Esophagus (tissue), 2 donors: ENCODE results near the gene ARHGEF6. TPM values are rescaled to one million over a fixed set of nuclear protein-coding genes. Genes with fewer than 3 reads are reported as not detected.

Experiments
- H3K27ac ChIP-seq, 2 donors: one replicate each; pipeline ENCODE4 v1.5.1; 2013; ENCODE audit warnings: low read depth in 2 of 2, mild to moderate bottlenecking in 2 of 2, inconsistent platforms in 1 of 2, low read length in 1 of 2, moderate library complexity in 1 of 2
- H3K27me3 ChIP-seq, 2 donors: one replicate each; pipeline ENCODE4 v1.6.1; 2013; ENCODE audit warnings: low read length in 2 of 2, control low read depth in 1 of 2, mild to moderate bottlenecking in 1 of 2; ENCODE audit not compliant: insufficient read depth in 2 of 2, control insufficient read depth in 1 of 2
- H3K36me3 ChIP-seq, 2 donors: one replicate each; pipeline ENCODE4 v1.6.1; 2013; ENCODE audit warnings: low read length in 1 of 2; ENCODE audit not compliant: control insufficient read depth in 2 of 2, insufficient read depth in 2 of 2
- H3K4me1 ChIP-seq, 2 donors: one replicate each; pipeline ENCODE4 v1.6.1; 2013; ENCODE audit warnings: low read length in 1 of 2; ENCODE audit not compliant: control insufficient read depth in 2 of 2, insufficient read depth in 2 of 2
- H3K4me3 ChIP-seq, 2 donors: one replicate each; pipeline ENCODE4 v1.5.1; 2013; ENCODE audit warnings: low read length in 2 of 2, mild to moderate bottlenecking in 2 of 2, low read depth in 1 of 2, moderate library complexity in 1 of 2
- H3K9me3 ChIP-seq, 2 donors: one replicate each; pipeline ENCODE4 v1.6.1; 2013; ENCODE audit warnings: mild to moderate bottlenecking in 2 of 2, low read depth in 1 of 2, low read length in 1 of 2, moderate library complexity in 1 of 2; ENCODE audit not compliant: control insufficient read depth in 2 of 2, insufficient read depth in 1 of 2
- WGBS, 2 donors: extraction: QIAGEN DNeasy Blood & Tissue Kit; methylation state at CpG; one replicate each; pipeline ENCODE4 v1.1.7; 2013; 5-methylcytosine and 5-hydroxymethylcytosine counted together
- polyA plus RNA-seq, 2 donors: library from polyadenylated mRNA; stranded (reverse); fragments of 200-250 nt; gene quantifications; one replicate each; pipeline ENCODE4 v1.2.3, GENCODE V29; 2013
- donor health status: healthy with polysubstance abuse.
- donor health status: Bipolar disorder and iron deficiency.

The ARHGEF6 gene
- polyA plus RNA-seq, 2 donors, result 0.90 to 1.3 TPM

DNA sequence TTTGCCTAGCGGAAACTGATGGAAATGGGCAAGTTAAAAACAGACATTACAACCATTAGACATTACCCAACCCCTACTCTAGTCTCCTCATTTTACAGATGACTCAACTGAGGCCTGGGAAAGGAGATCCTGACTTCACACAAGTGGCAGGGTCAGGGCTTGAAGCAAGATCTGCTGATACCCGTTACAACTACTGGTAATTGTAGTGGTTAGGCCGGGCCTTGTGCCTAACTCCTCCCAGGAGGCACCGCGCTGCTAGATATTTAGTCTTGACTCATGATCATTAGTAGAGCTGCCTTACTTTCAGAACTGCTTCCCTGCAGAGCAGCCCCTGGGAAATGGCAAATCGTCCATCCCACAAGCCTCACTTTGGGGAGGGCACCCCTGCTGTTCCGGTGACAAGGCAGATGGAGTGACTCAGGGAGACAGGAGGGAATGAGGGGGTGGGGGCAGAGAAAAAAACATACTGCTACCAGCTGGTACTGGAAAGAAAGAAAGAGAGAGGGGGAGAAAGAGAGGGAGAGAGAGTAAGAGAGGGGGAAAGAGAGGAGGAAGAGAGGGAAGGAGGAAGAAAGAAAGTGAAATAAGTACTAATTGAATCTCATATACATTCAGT lies 12.2 kb downstream of the ARHGEF6 start:
- Histone ChIP-seq H3K27ac (no peak overlapping the region), H3K4me3 (no peak overlapping the region)
- 34 to 47% methylated on average over 7 of the region's 7 CpGs for WGBS, 2 donors

DNA sequence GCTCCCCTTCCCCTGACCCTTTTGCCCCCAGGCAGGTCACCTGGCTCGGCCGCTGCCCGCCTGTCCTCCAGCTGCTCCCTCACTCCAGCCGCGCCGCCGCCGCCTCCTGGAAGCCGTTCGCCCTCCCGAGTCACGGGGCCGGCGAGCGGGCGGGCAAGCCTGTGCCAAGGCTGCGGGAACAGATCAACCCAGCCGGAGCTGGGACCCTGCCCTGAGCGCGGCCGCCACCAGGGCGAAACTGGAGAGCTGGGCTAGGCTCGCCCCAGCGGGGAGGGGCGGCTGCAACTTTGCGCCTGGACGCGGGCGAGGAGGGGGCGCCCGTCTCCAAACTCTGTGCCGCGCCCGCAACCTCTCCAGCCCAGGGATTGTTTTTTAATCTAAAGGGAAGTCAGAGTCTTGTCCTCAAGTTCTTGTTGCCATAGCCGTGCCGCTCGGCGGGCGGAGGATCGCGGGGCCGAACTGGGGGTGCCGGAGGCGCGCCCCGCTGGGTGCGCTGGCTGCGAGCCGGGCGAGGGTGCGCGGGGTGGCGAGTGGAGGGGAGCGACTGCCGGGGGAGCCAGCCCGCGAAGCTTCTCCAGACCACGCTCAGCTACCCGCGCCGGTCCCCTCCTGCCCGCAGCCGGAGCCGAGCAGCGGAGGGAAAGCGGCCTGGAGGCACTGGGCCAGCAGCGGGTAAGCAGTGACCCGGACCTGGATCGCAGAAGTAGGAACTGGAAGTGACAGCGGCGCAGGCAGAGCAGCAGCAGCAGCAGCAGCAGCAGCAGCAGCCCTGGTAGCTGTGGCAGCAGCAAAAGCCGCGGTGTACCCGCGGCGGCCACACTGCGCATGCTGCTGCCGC lies 13.4 kb downstream of the ARHGEF6 start:
- no peaks in the 10 kb centered on the region for H3K36me3 ChIP-seq
- peak overlapping the region; percentile 45 to 64 for H3K4me3 ChIP-seq
- WGBS, 2 donors, result 1 to 21% methylated on average over 64 to 78 of the region's 78 CpGs
- H3K27ac ChIP-seq, result peak overlapping the region; percentile 43 to 73
- no peaks in the 10 kb centered on the region for H3K4me1 ChIP-seq
- no peaks in the 10 kb centered on the region for H3K27me3 ChIP-seq
- H3K9me3 ChIP-seq, result no peaks in the 10 kb centered on the region

More for the DNA sequence above, 12.2 kb downstream of the ARHGEF6 start:
- Histone ChIP-seq H3K36me3 (no peaks in the 10 kb centered on the region), H3K9me3 (no peaks in the 10 kb centered on the region), H3K4me1 (no peaks in the 10 kb centered on the region), H3K27me3 (no peaks in the 10 kb centered on the region)

DNA sequence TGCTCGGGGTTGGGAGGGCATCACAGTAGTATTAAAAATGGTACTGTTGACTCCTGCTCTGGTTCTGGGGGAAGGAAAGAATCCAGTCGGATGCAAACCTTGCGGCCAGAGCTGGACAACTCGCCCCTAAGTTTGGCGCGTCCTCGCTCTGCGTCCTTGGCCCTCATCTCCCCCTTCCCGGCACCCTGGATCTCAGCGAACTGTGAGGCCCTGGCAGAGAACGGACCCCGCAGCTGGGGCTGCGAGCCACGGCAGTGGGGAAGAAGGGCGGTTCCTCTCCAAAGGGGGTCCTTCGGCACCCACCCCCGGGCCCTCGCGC lies 14.0 kb downstream of the ARHGEF6 start:
- peak overlapping the region; percentile 45 to 64 for H3K4me3 ChIP-seq
- no peaks in the 10 kb centered on the region for H3K4me1 ChIP-seq
- 7 to 36% methylated on average over 19 of the region's 19 CpGs for WGBS, 2 donors

DNA sequence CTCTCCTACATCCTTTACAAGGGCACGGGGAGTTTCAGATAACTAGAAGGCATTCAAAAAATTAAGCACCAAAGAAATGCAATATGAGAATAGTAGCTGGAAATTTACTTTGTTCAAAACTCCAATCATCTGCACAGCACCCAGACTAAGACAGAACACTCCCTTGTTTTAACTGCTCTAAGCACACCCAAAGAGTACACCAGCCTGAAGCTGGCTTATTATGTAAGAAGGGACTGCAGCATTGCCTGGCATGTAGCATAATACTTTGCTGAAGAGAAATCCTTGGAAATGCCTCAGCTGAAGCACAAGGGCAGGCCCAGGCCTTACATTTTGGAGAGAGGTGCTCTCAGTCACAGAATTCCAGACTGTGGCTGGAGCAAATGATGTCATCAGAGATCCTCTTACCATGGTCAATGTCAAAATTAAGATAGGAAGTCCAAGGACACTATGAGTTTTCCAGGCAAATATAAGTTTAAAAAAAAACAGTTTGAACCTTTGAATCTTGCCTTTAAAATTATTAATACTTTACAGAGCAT lies 14.8 kb downstream of the ARHGEF6 start:
- H3K4me3 ChIP-seq, result no peak overlapping the region

More for the DNA sequence above, 14.0 kb downstream of the ARHGEF6 start:
- no peaks in the 10 kb centered on the region for H3K36me3 ChIP-seq
- peak overlapping the region; percentile 43 to 73 for H3K27ac ChIP-seq
- no peaks in the 10 kb centered on the region for H3K27me3 ChIP-seq
- no peaks in the 10 kb centered on the region for H3K9me3 ChIP-seq

GRCh38 chrX:136764206-136764605 lies 16.5 kb downstream of the ARHGEF6 start:
- no peaks in the 10 kb centered on the region for H3K27me3 ChIP-seq
- 85 to 98% methylated on average over 5 of the region's 5 CpGs for WGBS, 2 donors

More for the DNA sequence above, 14.8 kb downstream of the ARHGEF6 start:
- Histone ChIP-seq H3K27me3 (no peaks in the 10 kb centered on the region), H3K27ac (no peak overlapping the region), H3K36me3 (no peaks in the 10 kb centered on the region), H3K9me3 (no peaks in the 10 kb centered on the region), H3K4me1 (no peaks in the 10 kb centered on the region)
- WGBS, 2 donors, result 41 to 59% methylated on average over 1 of the region's 1 CpG

DNA sequence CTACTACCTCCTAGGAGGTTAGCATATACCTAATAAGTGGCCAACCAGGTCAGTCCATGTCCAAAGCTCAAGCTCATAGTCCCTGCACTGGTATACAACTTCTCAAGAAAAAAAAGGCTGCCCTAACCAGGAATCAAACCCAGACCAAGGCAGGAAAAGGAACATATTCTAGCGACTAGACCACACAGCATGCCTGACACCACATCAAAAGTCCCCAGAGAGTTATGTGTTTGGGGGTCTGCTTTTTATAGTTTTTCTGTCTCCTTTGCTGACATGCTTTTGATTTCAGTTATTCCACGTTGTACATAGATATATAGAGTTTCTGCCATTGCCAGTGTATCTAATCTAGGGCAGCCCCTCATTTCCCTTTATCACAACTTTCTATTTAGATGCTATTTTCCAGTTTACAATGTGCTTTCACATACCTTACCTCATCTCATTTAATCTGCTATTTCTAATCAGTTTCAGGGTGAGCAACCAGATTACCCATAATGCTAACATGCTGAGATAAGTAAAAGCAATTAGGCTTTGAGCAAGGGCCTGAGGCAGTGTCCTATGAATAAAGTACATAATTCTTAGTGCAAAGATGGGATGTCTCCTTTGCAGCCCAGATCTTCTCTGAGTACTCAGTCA lies 17.8 kb downstream of the ARHGEF6 start:
- no peak overlapping the region for H3K27ac ChIP-seq
- WGBS, 2 donors, result 60 to 86% methylated on average over 2 of the region's 2 CpGs
- H3K36me3 ChIP-seq, result no peaks in the 10 kb centered on the region
- no peaks in the 10 kb centered on the region for H3K9me3 ChIP-seq
- H3K4me3 ChIP-seq, result no peak overlapping the region
- no peaks in the 10 kb centered on the region for H3K27me3 ChIP-seq
- H3K4me1 ChIP-seq, result no peaks in the 10 kb centered on the region

More at GRCh38 chrX:136764206-136764605, 16.5 kb downstream of the ARHGEF6 start:
- no peaks in the 10 kb centered on the region for H3K36me3 ChIP-seq
- no peak overlapping the region for H3K27ac ChIP-seq
- H3K4me3 ChIP-seq, result no peak overlapping the region
- H3K4me1 ChIP-seq, result no peaks in the 10 kb centered on the region
- H3K9me3 ChIP-seq, result no peaks in the 10 kb centered on the region

DNA sequence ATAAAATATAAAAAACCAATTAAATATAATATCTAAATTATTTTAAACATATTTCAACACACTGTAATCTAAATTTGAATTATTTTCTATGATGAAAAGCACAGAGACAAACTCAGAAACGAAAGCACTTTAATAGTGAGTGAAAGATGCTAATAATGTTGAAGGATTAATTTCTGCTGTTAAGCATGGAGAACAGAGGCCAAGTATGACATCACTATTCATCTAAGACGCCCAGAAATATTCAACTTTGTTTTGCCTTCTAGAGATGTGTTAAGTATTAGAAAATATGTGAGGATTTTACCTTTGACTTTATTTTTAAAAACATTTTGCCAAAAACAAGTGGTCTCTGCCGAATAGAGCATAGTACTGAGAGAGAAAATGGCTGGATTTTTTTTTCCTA lies 19.3 kb downstream of the ARHGEF6 start:
- Histone ChIP-seq H3K36me3 (no peaks in the 10 kb centered on the region), H3K27me3 (no peaks in the 10 kb centered on the region), H3K9me3 (no peaks in the 10 kb centered on the region), H3K4me3 (no peak overlapping the region), H3K4me1 (no peaks in the 10 kb centered on the region), H3K27ac (no peak overlapping the region)
- 47 to 60% methylated on average over 3 of the region's 3 CpGs for WGBS, 2 donors

DNA sequence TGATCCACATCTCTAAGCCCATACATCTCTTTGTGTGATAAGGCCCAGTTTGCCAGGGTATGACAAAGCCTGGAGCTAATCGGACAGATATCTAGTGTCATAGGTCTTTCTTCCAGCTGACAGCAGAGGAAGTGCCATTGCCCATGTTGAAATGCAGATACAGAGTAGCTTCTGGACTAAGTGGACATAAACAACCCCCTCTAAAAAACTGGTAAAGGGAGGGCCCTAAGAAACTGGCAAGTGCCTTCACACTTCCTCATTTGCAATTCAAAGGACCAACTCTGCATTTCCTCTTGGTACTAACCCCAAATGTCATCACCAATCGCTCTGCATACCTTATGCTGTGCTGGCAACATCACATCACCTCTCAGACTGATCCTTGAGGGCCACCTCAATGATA lies 20.8 kb downstream of the ARHGEF6 start:
- Histone ChIP-seq H3K36me3 (no peaks in the 10 kb centered on the region), H3K4me1 (no peaks in the 10 kb centered on the region), H3K27ac (no peak overlapping the region), H3K27me3 (peaks cover 0 to 4% of the 10 kb centered on the region in 2 donors), H3K4me3 (no peak overlapping the region), H3K9me3 (no peaks in the 10 kb centered on the region)
- 55 to 74% methylated on average over 2 of the region's 2 CpGs for WGBS, 2 donors

DNA sequence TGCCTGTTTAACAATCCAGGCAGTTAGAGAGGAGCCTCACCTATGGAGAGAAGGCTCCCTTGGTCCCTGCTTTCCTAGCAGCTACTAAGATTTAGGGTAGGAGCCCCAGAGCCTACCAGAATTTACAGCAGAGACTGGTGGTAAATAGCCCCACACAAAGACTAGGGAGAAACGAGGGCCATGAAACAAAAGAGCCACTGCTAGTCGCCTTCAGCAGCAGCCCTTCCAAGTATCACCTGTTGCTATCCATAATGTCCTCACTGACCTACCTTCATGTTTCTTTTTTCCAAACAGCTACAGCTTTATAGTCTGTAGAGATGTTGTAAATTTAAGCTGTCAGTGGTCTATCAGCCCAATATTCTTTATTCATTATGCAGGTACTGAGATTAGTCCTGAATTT lies 25.3 kb downstream of the ARHGEF6 start:
- Histone ChIP-seq H3K4me1 (peaks cover 0 to 3% of the 10 kb centered on the region in 2 donors), H3K9me3 (no peaks in the 10 kb centered on the region), H3K27me3 (peaks cover 0 to 9% of the 10 kb centered on the region in 2 donors), H3K4me3 (no peak overlapping the region), H3K27ac (no peak overlapping the region), H3K36me3 (no peaks in the 10 kb centered on the region)
- 70 to 90% methylated on average over 2 of the region's 2 CpGs for WGBS, 2 donors
